GM19438 (cell line): Measurements from ENCODE around the gene MAGI1.
"Not testable (repeated sequence)": the region's sequence is repeated elsewhere in the genome, so short reads cannot be mapped to it uniquely, and the experiment has no call there.

Source experiments
- ATAC-seq: cut with Tn5 transposase; IDR thresholded peaks from one replicate; pipeline ENCODE4 v1.9.1; 2021; ENCODE audit warnings: low read depth; ENCODE audit not compliant: unreplicated experiment

The MAGI1 gene

GRCh38 chr3:65733459-65733858, 305.3 kb downstream of the MAGI1 start:
- no peak for ATAC-seq

GRCh38 chr3:65732051-65732935, 306.4 kb downstream of the MAGI1 start:
- peak; percentile 92 for ATAC-seq

GRCh38 chr3:65730449-65730848, 308.3 kb downstream of the MAGI1 start:
- no peak for ATAC-seq

GRCh38 chr3:65729973-65730372, 308.7 kb downstream of the MAGI1 start:
- ATAC-seq: no peak

- no peak for ATAC-seq
These were observed 309.2 kb downstream of the MAGI1 start for GRCh38 chr3:65729555-65729954.

- ATAC-seq: no peak
These were observed 310.6 kb downstream of the MAGI1 start for GRCh38 chr3:65728138-65728537.

GRCh38 chr3:65723985-65724384, 314.7 kb downstream of the MAGI1 start:
- ATAC-seq: no peak

GRCh38 chr3:65723011-65723410, 315.7 kb downstream of the MAGI1 start:
- ATAC-seq: no peak

- no peak for ATAC-seq
These were observed 317.6 kb downstream of the MAGI1 start for GRCh38 chr3:65720989-65721737.

GRCh38 chr3:65719639-65720038, 319.1 kb downstream of the MAGI1 start:
- ATAC-seq: not testable (repeated sequence)

GRCh38 chr3:65717676-65718346, 320.9 kb downstream of the MAGI1 start:
- ATAC-seq: no peak

- ATAC-seq: no peak
These were observed 322.5 kb downstream of the MAGI1 start for GRCh38 chr3:65716071-65716751.

- ATAC-seq: no peak
These were observed 324.6 kb downstream of the MAGI1 start for GRCh38 chr3:65714134-65714533.

- no peak for ATAC-seq
These were observed 325.7 kb downstream of the MAGI1 start for GRCh38 chr3:65713016-65713415.

- ATAC-seq: no peak
These were observed 326.6 kb downstream of the MAGI1 start for GRCh38 chr3:65712140-65712539.

- ATAC-seq: no peak
These were observed 331.7 kb downstream of the MAGI1 start for GRCh38 chr3:65706776-65707568.

- ATAC-seq: no peak
These were observed 332.4 kb downstream of the MAGI1 start for GRCh38 chr3:65706301-65706700.

GRCh38 chr3:65703820-65704219, 334.9 kb downstream of the MAGI1 start:
- ATAC-seq: no peak

- ATAC-seq: no peak
These were observed 335.7 kb downstream of the MAGI1 start for GRCh38 chr3:65703026-65703425.

- no peak for ATAC-seq
These were observed 336.5 kb downstream of the MAGI1 start for GRCh38 chr3:65702202-65702601.
